Hepatocyte (in vitro differentiated cells): ENCODE results near the gene PRKAG2. TPM values are rescaled to one million over a fixed set of nuclear protein-coding genes. Genes with fewer than 3 reads are reported as not detected.
A peak's percentile ranks its signal among the peaks of the same experiment; 100 is the strongest.

ENCODE experiments used
- DNase-seq: peaks from one replicate; pipeline ENCODE4 v3.0.0-alpha.2; 2016; ENCODE audit warnings: low spot score
- H2AFZ ChIP-seq: fragments of 200-600 bp; sonication (generic); 2 replicates; pipeline ENCODE4 v1.6.0; 2016; ENCODE audit warnings: antibody characterized with exemption, mild to moderate bottlenecking
- H3K27ac ChIP-seq: fragments of 200-600 bp; sonication (generic); 2 replicates; pipeline ENCODE4 v1.5.1; 2016; ENCODE audit warnings: mild to moderate bottlenecking
- H3K27me3 ChIP-seq: fragments of 200-600 bp; sonication (generic); 2 replicates; pipeline ENCODE4 v1.6.1; 2016
- H3K36me3 ChIP-seq: fragments of 200-600 bp; sonication (generic); replicated peaks from 2 replicates; pipeline ENCODE4 v1.5.1; 2016; ENCODE audit warnings: low read depth; ENCODE audit not compliant: insufficient read depth
- H3K4me1 ChIP-seq: fragments of 200-600 bp; sonication (generic); 2 replicates; pipeline ENCODE4 v1.5.1; 2016; ENCODE audit warnings: mild to moderate bottlenecking, moderate library complexity; ENCODE audit not compliant: insufficient read depth
- H3K4me2 ChIP-seq: fragments of 200-600 bp; sonication (generic); 2 replicates; pipeline ENCODE4 v1.6.0; 2016
- H3K4me3 ChIP-seq: fragments of 200-600 bp; sonication (generic); 2 replicates; pipeline ENCODE4 v1.5.1; 2016; ENCODE audit warnings: mild to moderate bottlenecking
- H3K79me2 ChIP-seq: fragments of 200-600 bp; sonication (generic); 2 replicates; pipeline ENCODE4 v1.6.0; 2017; ENCODE audit warnings: mild to moderate bottlenecking
- H3K9me2 ChIP-seq: fragments of 200-600 bp; sonication (generic); replicated peaks from 2 replicates; pipeline ENCODE4 v1.6.0; 2017; ENCODE audit warnings: mild to moderate bottlenecking; ENCODE audit not compliant: insufficient read depth
- H3K9me3 ChIP-seq: fragments of 200-600 bp; sonication (generic); 2 replicates; pipeline ENCODE4 v1.5.1; 2016; ENCODE audit warnings: low read depth, mild to moderate bottlenecking
- H4K20me1 ChIP-seq: fragments of 200-600 bp; sonication (generic); 2 replicates; pipeline ENCODE4 v1.6.0; 2016; ENCODE audit warnings: mild to moderate bottlenecking; ENCODE audit not compliant: insufficient read depth, poor library complexity, severe bottlenecking
- CTCF ChIP-seq: fragments of 200-600 bp; sonication (generic); IDR thresholded peaks from 2 replicates; pipeline ENCODE4 v1.5.1; 2016; ENCODE audit warnings: antibody characterized with exemption, mild to moderate bottlenecking; ENCODE audit not compliant: poor library complexity
- EZH2 ChIP-seq: fragments of 200-600 bp; sonication (generic); IDR thresholded peaks from 2 replicates; pipeline ENCODE4 v1.6.1; 2016; ENCODE audit warnings: antibody characterized with exemption, mild to moderate bottlenecking, borderline replicate concordance
- EZH2phosphoT487 ChIP-seq: fragments of 200-600 bp; sonication (generic); IDR thresholded peaks from one replicate; pipeline ENCODE4 v1.6.1; 2018; ENCODE audit warnings: antibody characterized with exemption, mild to moderate bottlenecking, low read depth, moderate library complexity; ENCODE audit not compliant: unreplicated experiment, severe bottlenecking
- WGBS: methylation state at CpG from one replicate; pipeline ENCODE4 v1.1.6; 2016; ENCODE audit warnings: low lambda C conversion rate; ENCODE audit errors: missing lambda C conversion rate; 5-methylcytosine and 5-hydroxymethylcytosine counted together
- polyA plus RNA-seq: library from polyadenylated mRNA; unstranded; fragments of >200 nt; fragmentation: Nextera tagmentation; extraction: Ambion mirVana; gene quantifications from 2 replicates; pipeline ENCODE4 v1.2.1, GENCODE V29; 2016
- total RNA-seq: library from RNA; depleted of rRNA; stranded (reverse); fragments of >200 nt; gene quantifications from 2 replicates; pipeline ENCODE4 v1.2.3, GENCODE V29; 2014

Gene PRKAG2
- total and polyA plus RNA-seq, 2 experiments from 2014 or later: 17.8 to 23.4 TPM

- no peaks in the 10 kb centered on the region for H3K9me2 ChIP-seq
- H3K4me2 ChIP-seq: no peak overlapping the region
- no peaks in the 10 kb centered on the region for H3K27me3 ChIP-seq
- no peak overlapping the region for H3K4me3 ChIP-seq
- H3K27ac ChIP-seq: no peak overlapping the region
- H2AFZ ChIP-seq: no peak overlapping the region
- no peaks in the 10 kb centered on the region for H4K20me1 ChIP-seq
- TF ChIP-seq CTCF: no peak
- TF ChIP-seq EZH2: no peak
- TF ChIP-seq EZH2phosphoT487: no peak
- DNase-seq: no peak
- 92% methylated on average over 3 of the region's 3 CpGs for WGBS
- H3K79me2 ChIP-seq: no peaks in the 10 kb centered on the region
- H3K4me1 ChIP-seq: peaks cover 6% of the 10 kb centered on the region
- no peaks in the 10 kb centered on the region for H3K36me3 ChIP-seq
- H3K9me3 ChIP-seq: no peaks in the 10 kb centered on the region
These were observed 165.5 kb downstream of the PRKAG2 start for GRCh38 chr7:151711435-151711872.

- TF ChIP-seq EZH2 (no peak), CTCF (no peak), EZH2phosphoT487 (no peak)
- Histone ChIP-seq H4K20me1 (no peaks in the 10 kb centered on the region), H3K9me3 (no peaks in the 10 kb centered on the region), H3K27me3 (no peaks in the 10 kb centered on the region), H3K36me3 (no peaks in the 10 kb centered on the region), H3K27ac (peak overlapping the region; percentile 27), H3K9me2 (no peaks in the 10 kb centered on the region), H2AFZ (no peak overlapping the region), H3K4me1 (peaks cover 2% of the 10 kb centered on the region), H3K4me2 (no peak overlapping the region), H3K79me2 (no peaks in the 10 kb centered on the region), H3K4me3 (no peak overlapping the region)
- no peak for DNase-seq
- 80% methylated on average over 4 of the region's 4 CpGs for WGBS
These were observed 166.1 kb downstream of the PRKAG2 start for GRCh38 chr7:151710646-151711434.

GRCh38 chr7:151710121-151710640 is 166.7 kb downstream of the PRKAG2 start:
- no peaks in the 10 kb centered on the region for H3K9me3 ChIP-seq
- H4K20me1 ChIP-seq: no peaks in the 10 kb centered on the region
- no peak overlapping the region for H3K4me3 ChIP-seq
- DNase-seq: no peak
- H2AFZ ChIP-seq: no peak overlapping the region
- no peaks in the 10 kb centered on the region for H3K36me3 ChIP-seq
- H3K79me2 ChIP-seq: no peaks in the 10 kb centered on the region
- H3K27ac ChIP-seq: no peak overlapping the region
- no peak for TF ChIP-seq CTCF
- TF ChIP-seq EZH2phosphoT487: no peak
- TF ChIP-seq EZH2: no peak
- H3K27me3 ChIP-seq: no peaks in the 10 kb centered on the region
- no peak overlapping the region for H3K4me2 ChIP-seq
- peaks cover 5% of the 10 kb centered on the region for H3K4me1 ChIP-seq
- no peaks in the 10 kb centered on the region for H3K9me2 ChIP-seq
- 94% methylated on average over 17 of the region's 18 CpGs for WGBS
